H1 (cell line): ENCODE results near the gene ICA1. TPM values are rescaled to one million over a fixed set of nuclear protein-coding genes. Genes with fewer than 3 reads are reported as not detected.

Experiments used
- BCL11A ChIP-seq, 2 experiments: IDR thresholded peaks; one replicate each; pipeline ENCODE4 v1.6.1; 2011; ENCODE audit warnings: low read depth in 2 of 2, low read length in 2 of 2, mild to moderate bottlenecking in 2 of 2
- GTF2F1 ChIP-seq: IDR thresholded peaks from 2 replicates; pipeline ENCODE4 v1.6.1; 2012; ENCODE audit warnings: low read depth, low read length, improper control_type of control experiment, borderline replicate concordance
- JUN ChIP-seq: IDR thresholded peaks from 2 replicates; pipeline ENCODE4 v1.6.1; 2011; ENCODE audit warnings: low read depth, mild to moderate bottlenecking, improper control_type of control experiment, low read length
- KDM4A ChIP-seq: IDR thresholded peaks from one replicate; pipeline ENCODE4 v1.7.1; 2012; ENCODE audit warnings: low read depth, mild to moderate bottlenecking, moderate library complexity, low read length, inconsistent platforms; ENCODE audit not compliant: severe bottlenecking
- MAFK ChIP-seq: IDR thresholded peaks from 2 replicates; pipeline ENCODE4 v1.6.1; 2012; ENCODE audit warnings: low read depth, mild to moderate bottlenecking, improper control_type of control experiment, low read length
- MAX ChIP-seq: IDR thresholded peaks from 2 replicates; pipeline ENCODE4 v1.6.1; 2012; ENCODE audit warnings: inconsistent platforms
- PHF8 ChIP-seq: fragments of 200-600 bp; sonication (generic); conservative IDR thresholded peaks from 2 replicates; pipeline ENCODE4 v1.7.1; 2012; ENCODE audit warnings: low read depth, mild to moderate bottlenecking, inconsistent platforms, low read length, moderate library complexity
- TAF7 ChIP-seq: optimal IDR thresholded peaks from 2 replicates; pipeline ENCODE3; 2011; ENCODE audit warnings: low read depth, mild to moderate bottlenecking, inconsistent platforms, low read length, moderate library complexity, borderline replicate concordance
- polyA plus RNA-seq, 7 experiments: library from polyadenylated mRNA; depleted of rRNA in 3 of 7; stranded (reverse) in 5 of 7; unstranded in 2 of 7; fragments of >200 nt in 5 of 7; fragments of 200-250 nt in 2 of 7; gene quantifications; 1 replicate in 5 of 7; 2 replicates in 1 of 7; 4 replicates in 1 of 7; pipeline versions ENCODE4 v1.2.1 to v1.2.3, GENCODE V29; 2011 to 2013; ENCODE audit warnings: missing spikeins in 2 of 7, mixed read lengths in 2 of 7
- total RNA-seq: library from RNA; stranded (reverse); fragmentation: NEBNext Ultra II Directional; extraction: Animal tissue kit (Norgen Biotek cat#: 25700); gene quantifications from 2 replicates; pipeline ENCODE4 v1.2.1, GENCODE V29; 2021
- TF ChIP-seq, protein P1 (sequence below): IDR thresholded peaks from 2 replicates; pipeline ENCODE4 v1.6.1; 2012; ENCODE audit warnings: inconsistent platforms

Gene ICA1
- total and polyA plus RNA-seq, 2 of the 8 experiments (the other 6 are each of a cell fraction or from before 2014, with no cell fraction given), result 14.9 to 37.1 TPM

- TF ChIP-seq, protein P1, sequence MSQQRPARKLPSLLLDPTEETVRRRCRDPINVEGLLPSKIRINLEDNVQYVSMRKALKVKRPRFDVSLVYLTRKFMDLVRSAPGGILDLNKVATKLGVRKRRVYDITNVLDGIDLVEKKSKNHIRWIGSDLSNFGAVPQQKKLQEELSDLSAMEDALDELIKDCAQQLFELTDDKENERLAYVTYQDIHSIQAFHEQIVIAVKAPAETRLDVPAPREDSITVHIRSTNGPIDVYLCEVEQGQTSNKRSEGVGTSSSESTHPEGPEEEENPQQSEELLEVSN, result no peak
- no peak for TF ChIP-seq TAF7
- TF ChIP-seq BCL11A (IDR thresholded peaks at IDR 0.05; ENCODE audit: low read depth in 2 of 2, low read length in 2 of 2), result no peak
- TF ChIP-seq JUN, result no peak
- no peak for TF ChIP-seq MAX
- no peak for TF ChIP-seq PHF8
- TF ChIP-seq GTF2F1, result no peak
- no peak for TF ChIP-seq KDM4A
- TF ChIP-seq MAFK, result no peak
These were observed 50.3 kb downstream of the ICA1 start (continued) for GRCh38 chr7:8211725-8212096.
